Ovary (tissue), 9 donors: ENCODE measurements around the gene TTC23. TPM values are rescaled to one million over a fixed set of nuclear protein-coding genes. Genes with fewer than 3 reads are reported as not detected.

Experiments
- DNase-seq, 5 donors: peaks; one replicate each; pipeline ENCODE4 v3.0.0-alpha.2; 2019 to 2020
- H3K27ac ChIP-seq, 2 donors: fragments of 200-600 bp; one replicate each; pipeline versions ENCODE4 v1.5.1 to v1.8.0; 2019 to 2022
- H3K27me3 ChIP-seq: fragments of 200-600 bp; one replicate; pipeline ENCODE4 v1.8.0; 2022
- H3K36me3 ChIP-seq: fragments of 200-600 bp; sonication (generic); one replicate; pipeline ENCODE4 v1.5.1; 2019
- H3K4me1 ChIP-seq: one replicate; pipeline ENCODE4 v1.8.1; 2013; ENCODE audit warnings: mild to moderate bottlenecking, moderate library complexity; ENCODE audit not compliant: insufficient read depth
- H3K4me3 ChIP-seq: fragments of 200-600 bp; sonication (generic); one replicate; pipeline ENCODE4 v1.5.1; 2017
- H3K9me3 ChIP-seq, 2 donors: fragments of 200-600 bp in 1 of 2; sonication (generic) in 1 of 2; one replicate each; pipeline versions ENCODE4 v1.5.1 to v1.8.1; 2013 to 2019; ENCODE audit warnings: mild to moderate bottlenecking in 1 of 2, moderate library complexity in 1 of 2
- CTCF ChIP-seq, 3 donors: fragments of 450-650 bp in 2 of 3; fragments of 200-600 bp in 1 of 3; IDR thresholded peaks; one replicate each; pipeline versions ENCODE4 v1.5.1 to v1.8.0; 2016 to 2022; ENCODE audit warnings: antibody characterized with exemption in 3 of 3, mild to moderate bottlenecking in 1 of 3
- EP300 ChIP-seq: sonication (generic); formaldehyde crosslinking; IDR thresholded peaks from one replicate; pipeline ENCODE4 v1.6.1; 2017; ENCODE audit warnings: antibody characterized with exemption
- POLR2A ChIP-seq: fragments of 450-650 bp; IDR thresholded peaks from one replicate; pipeline ENCODE4 v1.6.1; 2017; ENCODE audit warnings: antibody characterized with exemption, mild to moderate bottlenecking, moderate library complexity
- WGBS, 3 donors: extraction: QIAGEN DNeasy Blood & Tissue Kit in 1 of 3; methylation state at CpG; one replicate each; pipeline versions ENCODE4 v1.1.5 to v1.1.7; 2013 to 2017; 5-methylcytosine and 5-hydroxymethylcytosine counted together
- intact Hi-C, 4 donors: fragments of 100-400 bp; cut with DNase I; formaldehyde crosslinking; loops; one replicate each; pipeline versions ENCODE4 v1.11.0 to v1.15.1; 2022 to 2023
- polyA plus RNA-seq, 2 donors: library from polyadenylated mRNA; stranded (reverse); fragments of 200-250 nt in 1 of 2; fragments of 350-450 nt in 1 of 2; fragmentation: Illumina TruSeq in 1 of 2; extraction: RNeasy Lipid Tissue Mini Kit (QIAGEN cat#74804) in 1 of 2; gene quantifications; one replicate each; pipeline ENCODE4 v1.2.3, GENCODE V29; 2013 to 2014
- total RNA-seq, 7 donors: library from RNA; depleted of rRNA in 2 of 7; stranded (reverse); fragments of >200 nt in 2 of 7; fragmentation: NEBNext Ultra II Directional in 3 of 7; extraction: Animal tissue kit (Norgen Biotek cat#: 25700) in 3 of 7; gene quantifications; one replicate each; pipeline versions ENCODE4 v1.1.0 to v1.2.4, GENCODE V29; 2016 to 2023
- donor health status: DM: no; HTN: no; CAD: no; lungs with moderate emphysema.
- donor health status: DM: no; HTN: no; CAD: no.
- donor health status: Bipolar disorder and iron deficiency.
- donor health status: DM: yes; HTN: yes; CAD: no.
- donor health status: DM: no; HTN: no; CAD: no.
- donor health status: DM: yes; HTN: yes; CAD: no.

TTC23 gene
- total and polyA plus RNA-seq, 9 donors, result 15.9 to 35.8 (median 25.8) TPM

GRCh38 chr15:99164119-99164518 is 85.3 kb downstream of the TTC23 start:
- Histone ChIP-seq H3K4me1 (no peaks in the 10 kb centered on the region), H3K4me3 (no peak overlapping the region), H3K27me3 (no peaks in the 10 kb centered on the region), H3K36me3 (no peaks in the 10 kb centered on the region), H3K9me3 (no peaks in the 10 kb centered on the region), H3K27ac (no peak overlapping the region)
- DNase-seq, result no peak
- intact Hi-C loops, result no loop called here
- TF ChIP-seq CTCF (IDR thresholded peaks at IDR 0.05) (no peak), POLR2A (no peak), EP300 (no peak)
- WGBS, 3 donors, result 95 to 97% (median 95%) methylated on average over 3 of the region's 3 CpGs

GRCh38 chr15:99163271-99164062 is 85.9 kb downstream of the TTC23 start:
- no peak for DNase-seq
- Histone ChIP-seq H3K4me3 (no peak overlapping the region), H3K27ac (no peak overlapping the region), H3K27me3 (no peaks in the 10 kb centered on the region), H3K9me3 (no peaks in the 10 kb centered on the region), H3K36me3 (no peaks in the 10 kb centered on the region), H3K4me1 (no peaks in the 10 kb centered on the region)
- WGBS, 3 donors, result 94 to 97% (median 94%) methylated on average over 4 of the region's 4 CpGs
- no peak for TF ChIP-seq CTCF (IDR thresholded peaks at IDR 0.05)
- no peak for TF ChIP-seq POLR2A
- no peak for TF ChIP-seq EP300
- intact Hi-C loops, result no loop called here

GRCh38 chr15:99158626-99159412 is 90.6 kb downstream of the TTC23 start:
- 96 to 98% (median 97%) methylated on average over 6 of the region's 6 CpGs for WGBS, 3 donors

GRCh38 chr15:99157456-99157855 is 91.9 kb downstream of the TTC23 start:
- Histone ChIP-seq H3K9me3 (no peaks in the 10 kb centered on the region), H3K36me3 (no peaks in the 10 kb centered on the region), H3K4me3 (no peak overlapping the region), H3K4me1 (no peaks in the 10 kb centered on the region), H3K27me3 (no peaks in the 10 kb centered on the region), H3K27ac (no peak overlapping the region)
- 34 to 48% (median 48%) methylated on average over 3 of the region's 3 CpGs for WGBS, 3 donors
- TF ChIP-seq EP300 (no peak), POLR2A (no peak), CTCF (IDR thresholded peaks at IDR 0.05) (no peak)
- no peak for DNase-seq
- intact Hi-C loops, result no loop called here

More at GRCh38 chr15:99158626-99159412, 90.6 kb downstream of the TTC23 start:
- Histone ChIP-seq H3K4me3 (no peak overlapping the region), H3K9me3 (no peaks in the 10 kb centered on the region), H3K4me1 (no peaks in the 10 kb centered on the region), H3K36me3 (no peaks in the 10 kb centered on the region), H3K27ac (no peak overlapping the region), H3K27me3 (no peaks in the 10 kb centered on the region)
- intact Hi-C loops, result no loop called here
- TF ChIP-seq POLR2A (no peak), CTCF (IDR thresholded peaks at IDR 0.05) (no peak), EP300 (no peak)
- DNase-seq, result no peak
